Measurements from ENCODE around the gene ARSD. TPM values are rescaled to one million over a fixed set of nuclear protein-coding genes. Genes with fewer than 3 reads are reported as not detected.
"Not testable (repeated sequence)": the region's sequence is repeated elsewhere in the genome, so short reads cannot be mapped to it uniquely, and the experiment has no call there.

ARSD gene, protein sequence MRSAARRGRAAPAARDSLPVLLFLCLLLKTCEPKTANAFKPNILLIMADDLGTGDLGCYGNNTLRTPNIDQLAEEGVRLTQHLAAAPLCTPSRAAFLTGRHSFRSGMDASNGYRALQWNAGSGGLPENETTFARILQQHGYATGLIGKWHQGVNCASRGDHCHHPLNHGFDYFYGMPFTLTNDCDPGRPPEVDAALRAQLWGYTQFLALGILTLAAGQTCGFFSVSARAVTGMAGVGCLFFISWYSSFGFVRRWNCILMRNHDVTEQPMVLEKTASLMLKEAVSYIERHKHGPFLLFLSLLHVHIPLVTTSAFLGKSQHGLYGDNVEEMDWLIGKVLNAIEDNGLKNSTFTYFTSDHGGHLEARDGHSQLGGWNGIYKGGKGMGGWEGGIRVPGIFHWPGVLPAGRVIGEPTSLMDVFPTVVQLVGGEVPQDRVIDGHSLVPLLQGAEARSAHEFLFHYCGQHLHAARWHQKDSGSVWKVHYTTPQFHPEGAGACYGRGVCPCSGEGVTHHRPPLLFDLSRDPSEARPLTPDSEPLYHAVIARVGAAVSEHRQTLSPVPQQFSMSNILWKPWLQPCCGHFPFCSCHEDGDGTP
- 10 to 100 TPM; 49.0 to 82.2 (median 51.7) TPM for polyA plus RNA-seq (ENCODE audit: insufficient read length in 3 of 3)
- long read RNA-seq, donor 1, full-length matches to known transcripts, result 2 of 2 reads
- long read RNA-seq, donor 1, partial matches to known transcripts, result 0 of 2 reads
- long read RNA-seq, donor 1, other reads (novel, unspliced or antisense), result 0 of 2 reads
- long read RNA-seq, donor 2, full-length matches to known transcripts, result 4 of 4 reads
- long read RNA-seq, donor 2, partial matches to known transcripts, result 0 of 4 reads
- long read RNA-seq, donor 2, other reads (novel, unspliced or antisense), result 0 of 4 reads
- long read RNA-seq, donor 3, full-length matches to known transcripts, result 3 of 3 reads
- long read RNA-seq, donor 3, partial matches to known transcripts, result 0 of 3 reads
- long read RNA-seq, donor 3, other reads (novel, unspliced or antisense), result 0 of 3 reads
- long read RNA-seq, donor 4, full-length matches to known transcripts, result 7 of 7 reads
- long read RNA-seq, donor 4, partial matches to known transcripts, result 0 of 7 reads
- long read RNA-seq, donor 4, other reads (novel, unspliced or antisense), result 0 of 7 reads
- long read RNA-seq, donor 5, full-length matches to known transcripts, result 6 of 6 reads
- long read RNA-seq, donor 5, partial matches to known transcripts, result 0 of 6 reads
- long read RNA-seq, donor 5, other reads (novel, unspliced or antisense), result 0 of 6 reads
- long read RNA-seq, donor 6, full-length matches to known transcripts, result 11 of 11 reads
- long read RNA-seq, donor 6, partial matches to known transcripts, result 0 of 11 reads
- long read RNA-seq, donor 6, other reads (novel, unspliced or antisense), result 0 of 11 reads
- long read RNA-seq, donor 7, full-length matches to known transcripts, result 16 of 16 reads
- long read RNA-seq, donor 7, partial matches to known transcripts, result 0 of 16 reads
- long read RNA-seq, donor 7, other reads (novel, unspliced or antisense), result 0 of 16 reads
- long read RNA-seq, donor 8, partial matches to known transcripts, result 0 of 1 reads
- long read RNA-seq, donor 8, other reads (novel, unspliced or antisense), result 0 of 1 reads
- long read RNA-seq, donor 9, full-length matches to known transcripts, result 9 of 14 reads
- long read RNA-seq, donor 9, partial matches to known transcripts, result 5 of 14 reads
- long read RNA-seq, donor 9, other reads (novel, unspliced or antisense), result 0 of 14 reads
- long read RNA-seq, donor 10, full-length matches to known transcripts, result 4 of 4 reads
- long read RNA-seq, donor 10, partial matches to known transcripts, result 0 of 4 reads
- long read RNA-seq, donor 10, other reads (novel, unspliced or antisense), result 0 of 4 reads
- long read RNA-seq, donor 11, full-length matches to known transcripts, result 10 of 10 reads
- long read RNA-seq, donor 11, partial matches to known transcripts, result 0 of 10 reads
- long read RNA-seq, donor 11, other reads (novel, unspliced or antisense), result 0 of 10 reads
- long read RNA-seq, donor 12, full-length matches to known transcripts, result 9 of 15 reads
- long read RNA-seq, donor 12, partial matches to known transcripts, result 6 of 15 reads
- long read RNA-seq, donor 12, other reads (novel, unspliced or antisense), result 0 of 15 reads
- long read RNA-seq, donor 13, full-length matches to known transcripts, result 3 of 3 reads
- long read RNA-seq, donor 13, partial matches to known transcripts, result 0 of 3 reads
- long read RNA-seq, donor 13, other reads (novel, unspliced or antisense), result 0 of 3 reads
- long read RNA-seq, donor 14, full-length matches to known transcripts, result 10 of 17 reads
- long read RNA-seq, donor 14, partial matches to known transcripts, result 7 of 17 reads
- long read RNA-seq, donor 14, other reads (novel, unspliced or antisense), result 0 of 17 reads
- long read RNA-seq, donor 15, full-length matches to known transcripts, result 4 of 4 reads
- long read RNA-seq, donor 15, partial matches to known transcripts, result 0 of 4 reads
- long read RNA-seq, donor 15, other reads (novel, unspliced or antisense), result 0 of 4 reads
- long read RNA-seq, donor 16, full-length matches to known transcripts, result 5 of 5 reads
- long read RNA-seq, donor 16, partial matches to known transcripts, result 0 of 5 reads
- long read RNA-seq, donor 16, other reads (novel, unspliced or antisense), result 0 of 5 reads

DNA sequence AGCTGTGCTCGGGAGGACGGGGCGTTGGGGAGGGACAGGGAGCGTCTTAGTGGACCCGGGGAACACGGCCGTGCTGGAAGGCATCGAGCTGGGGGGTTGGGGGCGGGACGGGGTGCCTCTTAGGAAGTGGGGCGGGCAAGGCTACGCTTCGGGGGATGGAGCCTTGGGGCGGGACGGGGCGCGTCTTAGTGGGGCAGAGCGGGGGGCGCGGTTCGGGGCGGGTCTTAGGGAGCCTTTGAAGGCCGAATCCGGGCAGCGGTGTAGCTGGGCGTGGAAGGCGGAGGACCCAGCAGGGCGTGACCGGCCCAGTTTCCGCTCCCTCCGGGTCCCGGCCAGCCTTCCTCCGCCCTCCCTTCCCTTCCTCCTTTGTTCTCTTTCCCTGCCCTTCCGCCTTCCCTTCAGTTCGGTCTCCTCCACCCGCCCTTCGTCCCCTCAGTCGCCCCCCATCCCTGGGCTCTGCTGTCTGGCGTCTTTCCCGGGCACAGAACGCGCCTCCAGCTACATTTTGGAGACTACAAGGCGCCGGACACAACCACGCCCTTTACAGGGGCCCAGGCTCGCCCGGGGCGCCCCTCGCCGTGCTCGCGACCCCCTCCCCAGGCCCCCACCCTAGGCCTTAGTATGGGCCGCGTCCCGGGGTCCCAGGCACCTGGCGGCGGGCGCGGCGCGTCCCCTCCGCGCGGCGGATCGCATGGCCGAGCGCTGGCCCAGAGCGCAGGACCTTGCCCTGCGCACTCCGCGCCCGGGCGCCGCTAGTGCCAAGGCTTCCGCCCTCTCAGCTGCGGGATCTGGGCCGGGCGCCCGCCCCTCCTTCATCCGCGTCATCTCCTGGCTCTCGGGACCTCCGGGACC is at the start of gene ARSD:
Gene ARSD, minus strand, starts transcription at position 757 of the 852 bp plus-strand sequence. Its CDS starts 64 bp downstream, at position 693.
- DNase-seq, result peak; percentile 93

DNA sequence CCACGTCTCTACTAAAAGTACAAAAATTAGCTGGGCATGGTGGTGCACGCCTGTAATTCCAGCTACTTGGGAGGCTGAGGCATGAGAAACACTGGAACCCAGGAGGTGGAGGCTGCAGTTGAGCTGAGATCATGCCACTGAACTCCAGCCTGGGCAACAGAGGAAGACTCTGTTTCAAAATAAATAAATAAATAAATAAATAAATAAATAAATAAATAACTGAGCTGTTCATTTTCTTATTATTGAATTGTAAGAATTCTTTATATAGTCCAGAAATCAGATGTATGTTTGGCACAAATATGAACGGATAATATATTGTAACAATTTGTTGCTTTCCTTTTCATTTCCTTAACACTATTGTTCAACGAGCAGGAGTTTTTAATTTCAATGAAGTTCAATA is 49.5 kb upstream of the ARSD start:
- DNase-seq, result not testable (repeated sequence)

DNA sequence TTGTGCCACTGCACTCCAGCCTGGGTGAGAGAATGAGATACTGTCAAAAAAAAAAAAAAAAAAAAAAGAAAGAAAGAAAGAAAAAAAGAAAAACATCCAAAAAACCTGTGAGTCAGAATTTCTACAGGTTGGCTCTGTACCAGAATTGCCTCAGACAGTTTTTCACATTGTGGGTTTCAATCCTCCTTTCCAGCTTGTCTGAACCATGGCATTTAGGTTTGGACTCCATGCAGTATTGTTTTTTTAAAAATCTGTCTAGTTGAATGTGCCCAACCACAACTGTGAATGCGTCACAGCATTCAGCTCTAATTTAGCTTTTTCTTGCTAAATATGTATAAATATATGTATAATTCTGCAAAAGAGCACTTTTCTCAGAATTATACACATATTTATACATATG is 45.8 kb upstream of the ARSD start:
- DNase-seq, result no peak

DNA sequence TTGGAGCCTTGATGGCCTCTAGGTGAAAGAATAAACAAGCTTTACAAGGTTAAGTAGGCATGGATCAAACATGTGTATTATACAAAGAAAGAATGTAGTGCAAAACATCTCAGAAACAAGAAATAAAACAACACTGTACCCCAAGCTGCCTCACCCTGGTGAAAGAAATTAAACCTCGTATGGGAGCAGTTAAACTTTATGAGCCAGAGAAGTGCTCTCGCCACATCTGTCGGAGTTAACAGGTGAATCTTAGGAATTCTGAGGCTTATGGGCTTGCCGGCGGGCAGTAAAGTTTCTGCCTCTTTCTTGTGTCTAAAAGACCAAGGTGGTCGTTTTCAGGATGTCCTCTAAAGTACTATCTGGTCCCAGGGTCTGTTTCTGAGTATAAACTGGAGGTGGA is 43.3 kb upstream of the ARSD start:
- DNase-seq, result peak; percentile 52

DNA sequence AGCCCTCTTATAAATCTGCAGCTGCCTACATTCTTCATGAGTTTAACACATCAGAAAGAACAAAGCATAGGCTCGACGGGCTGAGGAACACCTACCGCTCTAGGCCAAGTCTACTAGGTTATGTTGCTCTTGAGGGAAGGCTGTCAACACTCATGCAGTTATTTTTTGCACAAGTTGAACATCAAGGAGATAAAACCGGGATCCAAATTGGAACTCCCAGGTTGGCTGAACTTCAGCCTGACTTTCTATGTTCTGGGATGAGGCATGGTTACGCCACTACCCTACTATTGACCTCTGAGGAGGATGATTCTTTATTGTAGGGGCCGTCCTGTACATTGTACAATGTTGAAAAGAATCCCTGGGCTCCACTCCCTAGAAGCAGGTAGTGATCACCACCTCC is 39.9 kb upstream of the ARSD start:
- DNase-seq, result no peak

DNA sequence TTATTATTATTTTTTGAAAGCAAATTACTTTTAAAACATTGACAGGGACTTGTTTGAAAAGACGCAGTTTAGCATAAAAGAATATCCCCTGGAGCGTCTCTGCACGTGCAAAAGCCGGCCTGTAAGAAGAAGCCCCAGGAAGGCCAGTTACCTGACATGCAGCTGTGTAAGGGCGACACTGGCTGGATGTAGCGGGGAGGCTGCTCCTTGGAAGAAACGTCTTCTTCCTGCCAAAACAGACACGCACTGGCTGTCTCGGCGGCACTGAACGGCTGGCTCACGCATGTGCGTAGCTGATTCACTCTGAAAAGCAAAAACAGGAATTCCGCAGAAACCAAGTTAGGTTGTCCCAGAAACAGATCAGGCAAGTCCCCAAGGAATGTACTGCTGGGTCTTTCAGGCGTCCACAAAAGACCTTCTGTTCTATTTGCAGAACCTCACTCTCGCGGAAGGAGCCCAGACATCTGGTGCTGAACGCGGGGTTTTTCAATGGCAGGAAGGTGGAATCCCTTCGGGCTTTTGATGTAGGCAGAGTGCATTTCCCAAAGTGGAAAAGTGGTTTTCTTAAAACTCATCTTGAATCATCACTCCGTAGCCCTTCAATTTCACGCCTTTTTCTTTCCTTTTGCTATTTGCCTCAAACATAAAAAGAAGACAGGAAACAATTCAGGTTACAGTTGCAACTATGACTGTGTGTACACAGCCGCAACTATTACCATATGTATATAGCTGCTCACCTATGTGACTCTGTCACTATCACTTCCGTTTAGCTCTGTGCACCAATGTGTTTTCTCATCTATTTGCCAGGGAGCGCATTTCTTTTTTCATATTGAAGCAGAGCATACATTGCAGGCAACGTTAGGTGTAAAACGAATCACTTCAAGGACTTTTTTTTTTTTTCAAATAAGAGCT is 39.1 kb upstream of the ARSD start:
- DNase-seq, result no peak

DNA sequence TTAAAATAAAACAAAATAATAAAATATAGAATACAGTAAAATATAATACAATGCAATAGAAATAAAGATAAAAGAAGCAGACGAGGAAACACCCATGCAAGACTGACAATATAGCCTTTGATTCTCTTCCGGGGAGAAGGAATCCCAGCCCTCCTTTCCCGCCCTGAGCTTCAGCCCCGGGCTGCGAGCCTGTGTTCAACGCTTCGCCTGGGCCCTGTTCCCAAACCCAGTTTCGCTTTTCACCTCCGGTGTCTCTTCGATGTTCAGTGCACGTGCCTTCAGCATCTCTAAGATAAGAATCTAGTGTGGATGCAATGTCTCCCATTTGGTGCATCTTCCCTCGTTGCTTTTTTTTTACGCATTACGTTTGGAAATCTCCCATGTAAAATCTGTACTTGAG is 38.4 kb upstream of the ARSD start:
- no peak for DNase-seq

DNA sequence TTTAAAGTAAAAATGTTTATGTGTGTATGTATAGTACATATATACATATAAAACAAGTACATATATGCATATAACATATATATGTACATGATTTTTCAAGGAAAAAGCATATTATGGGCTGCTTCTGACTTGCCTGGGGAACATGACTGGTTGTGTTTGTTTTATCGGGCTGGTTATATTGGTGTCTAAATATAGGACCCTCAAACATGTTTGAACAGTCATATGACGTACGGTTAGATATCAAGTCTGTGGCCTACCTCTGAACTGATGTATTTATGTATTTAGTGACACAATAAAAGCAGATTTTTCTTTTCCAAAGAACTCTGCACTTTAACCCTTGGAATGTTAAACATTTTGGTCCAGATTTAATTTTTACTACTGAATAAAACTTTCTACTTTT is 37.9 kb upstream of the ARSD start:
- DNase-seq, result no peak

DNA sequence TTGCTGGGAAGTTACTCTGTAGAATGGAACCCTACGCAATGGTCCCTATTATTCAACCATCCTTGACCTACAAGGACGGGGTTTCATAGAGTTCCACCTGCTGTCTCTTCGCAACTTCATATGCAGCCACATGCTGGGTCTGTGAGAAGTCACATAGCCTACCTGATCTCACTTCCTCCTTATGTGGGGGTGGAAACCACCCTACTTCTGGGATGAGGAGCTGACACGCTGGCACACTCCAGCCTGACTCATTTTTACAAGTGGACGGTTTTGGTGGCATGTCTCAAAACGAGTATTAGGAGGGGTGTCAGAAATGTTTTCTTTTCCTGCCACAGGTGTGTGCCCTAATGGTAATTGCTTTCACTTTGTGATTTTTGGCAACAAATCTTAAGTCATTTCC is 36.8 kb upstream of the ARSD start:
- DNase-seq, result no peak

DNA sequence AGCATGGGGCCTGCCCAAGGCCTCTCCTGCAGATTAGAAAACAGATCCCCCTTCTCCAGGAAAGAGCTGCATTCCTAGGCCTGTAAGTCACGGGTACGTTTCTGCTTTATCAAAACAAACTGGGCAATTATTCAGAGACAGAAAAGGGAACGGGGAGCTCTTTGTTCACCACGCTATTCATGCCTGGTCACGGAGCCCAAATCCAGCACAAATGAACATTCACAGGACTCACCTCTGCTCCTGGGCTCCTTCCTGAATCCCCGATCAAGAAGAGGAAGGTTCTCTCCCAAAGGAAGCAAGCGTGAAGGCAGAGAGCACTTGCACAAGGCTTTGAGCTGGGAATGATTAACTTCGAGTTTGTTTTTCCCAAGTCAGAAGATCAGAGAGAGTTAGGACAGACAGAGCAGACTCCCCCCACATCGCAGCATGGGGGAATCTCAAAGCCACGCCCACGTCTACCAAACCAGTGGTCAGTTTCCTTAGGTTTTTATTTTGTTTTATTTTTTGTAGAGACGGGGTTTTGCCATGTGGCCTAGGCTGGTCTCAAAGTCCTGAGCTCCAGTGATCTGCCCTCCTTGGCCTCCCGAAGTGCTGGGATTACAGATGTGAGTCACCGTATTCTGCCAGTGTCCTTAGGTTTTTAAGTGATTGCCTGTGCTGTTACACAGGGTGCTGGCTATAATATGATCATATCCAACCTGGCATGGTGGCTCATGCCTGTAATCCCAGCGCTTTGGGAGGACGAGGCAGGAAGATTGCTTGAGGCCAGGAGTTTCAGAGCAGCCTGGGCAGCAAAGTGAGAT is 35.1 kb upstream of the ARSD start:
- peak; percentile 57 for DNase-seq

DNA sequence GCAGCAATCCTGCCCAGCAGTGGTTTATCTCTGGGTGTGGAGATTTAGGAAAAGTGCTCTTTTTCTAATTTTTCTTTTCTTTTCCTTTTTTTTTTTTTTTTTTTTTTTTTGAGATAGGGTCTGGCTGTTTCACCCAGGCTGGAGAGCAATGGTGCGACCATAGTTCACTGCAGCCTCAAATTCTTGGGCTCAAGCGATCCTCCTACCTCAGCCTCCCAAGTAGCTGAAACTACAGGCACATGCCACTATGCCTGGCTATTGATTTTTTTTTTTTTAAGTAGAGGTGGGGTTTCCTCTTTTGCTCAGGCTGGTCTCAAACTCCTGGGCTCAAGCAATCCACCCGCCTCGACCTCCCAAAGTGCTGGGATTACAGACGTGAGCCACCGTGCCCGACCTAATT is 34.3 kb upstream of the ARSD start:
- not testable (repeated sequence) for DNase-seq

DNA sequence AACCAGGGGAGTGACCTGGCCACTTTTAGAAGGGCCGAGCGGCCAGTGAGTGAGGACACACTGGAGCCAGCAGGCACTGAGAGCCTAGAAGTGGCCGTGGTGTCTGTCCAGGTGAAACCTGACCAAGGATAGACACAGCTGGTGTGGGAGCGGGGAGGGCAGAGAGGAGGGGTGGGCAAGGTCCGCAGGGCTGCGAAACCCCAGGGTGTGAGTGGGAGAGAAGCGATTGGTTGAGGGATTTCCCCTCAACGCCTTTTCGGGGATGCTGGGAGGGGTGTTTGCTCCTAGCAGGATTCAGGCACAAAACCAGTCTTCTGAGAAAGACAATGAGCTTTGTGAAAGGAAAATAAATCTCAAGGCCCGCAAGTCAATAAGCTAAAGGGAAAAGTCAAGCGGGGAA is 33.2 kb upstream of the ARSD start:
- DNase-seq, result no peak

DNA sequence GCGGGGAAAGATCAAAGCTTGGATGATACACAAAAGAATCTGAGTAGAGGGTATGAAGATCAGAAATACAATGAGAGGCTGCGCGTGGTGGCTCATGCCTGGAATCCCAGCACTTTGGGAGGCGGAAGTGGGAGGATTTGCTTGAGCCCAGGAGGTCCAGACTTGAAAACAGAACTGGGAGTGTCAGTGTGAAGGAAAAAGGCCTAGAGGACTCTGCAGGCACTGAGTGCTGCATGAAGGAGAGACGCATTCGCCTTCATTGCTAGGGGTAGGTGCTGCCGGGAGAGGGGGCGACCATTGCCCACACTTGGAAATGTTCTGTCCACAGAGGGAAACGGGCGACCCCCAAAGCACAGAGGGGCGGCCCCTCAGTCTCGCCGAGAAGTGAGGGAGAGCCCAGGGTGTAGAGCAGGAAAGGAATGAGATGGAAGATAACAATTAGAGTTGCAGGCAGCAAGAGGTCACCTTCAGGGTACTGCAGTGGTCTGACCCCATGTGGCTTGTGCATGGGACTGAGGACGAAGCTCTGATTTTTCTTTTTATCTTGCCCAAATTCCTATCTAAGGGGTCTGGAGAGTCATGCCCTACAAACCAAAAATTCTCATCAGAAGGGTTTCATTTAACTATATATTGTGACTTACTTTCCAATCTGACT is 31.8 kb upstream of the ARSD start:
- DNase-seq, result no peak

DNA sequence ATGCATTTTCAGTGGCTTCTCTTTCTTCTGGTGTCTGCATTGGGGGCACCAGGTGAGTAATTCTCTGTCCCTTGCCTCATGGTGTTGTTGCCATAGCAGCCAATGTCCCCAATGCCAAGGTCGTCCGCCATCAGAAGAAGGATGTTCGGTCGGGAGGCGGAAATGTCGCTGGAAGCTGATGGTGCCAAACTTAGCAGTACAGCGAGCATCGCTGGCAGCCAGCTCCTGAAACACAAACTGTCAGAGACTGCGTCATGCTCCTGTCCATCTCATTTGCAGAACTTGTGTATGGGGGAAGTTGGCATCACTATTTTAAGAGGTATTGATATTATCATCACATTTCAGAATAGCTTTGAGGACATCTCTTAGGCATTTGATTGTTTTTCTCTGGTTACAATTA is 29.1 kb upstream of the ARSD start:
- no peak for DNase-seq

DNA sequence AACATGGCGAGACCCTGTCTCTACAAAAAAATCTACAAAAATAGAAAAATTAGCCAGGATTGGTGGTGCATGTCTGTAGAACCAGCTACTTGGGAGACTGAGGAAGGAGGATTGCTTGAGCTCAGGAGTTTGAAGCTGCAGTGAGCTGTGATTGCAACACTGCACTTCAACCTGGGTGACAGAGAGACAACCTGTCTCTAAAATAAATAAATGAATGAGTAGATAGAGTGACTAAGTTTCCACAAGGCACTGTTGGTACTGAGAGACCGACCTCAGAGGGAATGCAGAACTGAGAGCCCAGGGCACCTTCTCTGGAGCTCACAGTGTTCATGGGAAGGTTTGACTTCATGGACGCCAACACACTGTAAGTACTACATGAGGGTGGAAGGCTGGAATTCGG is 26.7 kb upstream of the ARSD start:
- DNase-seq, result no peak
